Upper lobe of left lung (tissue), 6 donors: ENCODE measurements around the gene RPLP1. TPM values are rescaled to one million over a fixed set of nuclear protein-coding genes. Genes with fewer than 3 reads are reported as not detected.
A peak's percentile ranks its signal among the peaks of the same experiment; 100 is the strongest.
"Not testable (repeated sequence)": the region's sequence is repeated elsewhere in the genome, so short reads cannot be mapped to it uniquely, and the experiment has no call there.

Experiments used
- ATAC-seq, 2 donors: fragments of 200-7000 bp; cut with Tn5 transposase; one replicate each; pipeline ENCODE4 v1.9.1; 2022; ENCODE audit warnings: mild to moderate bottlenecking in 2 of 2, moderate library complexity in 2 of 2; ENCODE audit not compliant: low FRiP score in 2 of 2
- DNase-seq, 2 donors: peaks; one replicate each; pipeline ENCODE4 v3.0.0-alpha.2; 2019 to 2020
- H3K27ac ChIP-seq, 4 donors: fragments of 200-600 bp; sonication (generic); one replicate each; pipeline ENCODE4 v1.5.1; 2016 to 2019
- H3K27me3 ChIP-seq, 4 donors: fragments of 200-600 bp; sonication (generic); one replicate each; pipeline ENCODE4 v1.5.1; 2017 to 2019
- H3K36me3 ChIP-seq, 4 donors: fragments of 200-600 bp; sonication (generic); one replicate each; pipeline ENCODE4 v1.5.1; 2016 to 2019
- H3K4me1 ChIP-seq, 4 donors: fragments of 200-600 bp; sonication (generic); one replicate each; pipeline ENCODE4 v1.5.1; 2018 to 2019
- H3K4me3 ChIP-seq, 4 donors: fragments of 200-600 bp; sonication (generic); one replicate each; pipeline ENCODE4 v1.5.1; 2017 to 2019; ENCODE audit warnings: mild to moderate bottlenecking in 2 of 4, moderate library complexity in 1 of 4
- H3K9me3 ChIP-seq, 4 donors: fragments of 200-600 bp; sonication (generic); one replicate each; pipeline ENCODE4 v1.5.1; 2018 to 2019
- CTCF ChIP-seq, 6 experiments: fragments of 450-650 bp in 4 of 6; fragments of 200-600 bp in 2 of 6; sonication (generic) in 2 of 6; IDR thresholded peaks; one replicate each; pipeline ENCODE4 v1.5.1; 2016 to 2019; ENCODE audit warnings: antibody characterized with exemption in 6 of 6
- EP300 ChIP-seq, 4 donors: sonication (generic); formaldehyde crosslinking; IDR thresholded peaks; one replicate each; pipeline ENCODE4 v1.5.1; 2017; ENCODE audit warnings: antibody characterized with exemption in 4 of 4, control low read depth in 2 of 4
- POLR2A ChIP-seq, 4 donors: fragments of 450-650 bp; IDR thresholded peaks; one replicate each; pipeline ENCODE4 v1.5.1; 2016 to 2017; ENCODE audit warnings: antibody characterized with exemption in 4 of 4, mild to moderate bottlenecking in 2 of 4
- POLR2AphosphoS5 ChIP-seq, 2 donors: sonication (generic); formaldehyde crosslinking; IDR thresholded peaks; one replicate each; pipeline ENCODE4 v1.5.1; 2017; ENCODE audit warnings: antibody characterized with exemption in 2 of 2
- WGBS, 2 donors: methylation state at CpG; one replicate each; pipeline ENCODE4 v1.1.5; 2017 to 2018; 5-methylcytosine and 5-hydroxymethylcytosine counted together
- total RNA-seq, 6 donors: library from RNA; depleted of rRNA in 4 of 6; stranded (reverse); fragments of >200 nt in 4 of 6; gene quantifications; one replicate each; pipeline versions ENCODE4 v1.1.0 to v1.2.1, GENCODE V29; 2016 to 2021
- donor health status: DM: no; HTN: no; CAD: no; lungs with moderate emphysema.
- donor health status: DM: no; HTN: yes; CAD: no; lungs with severe emphysema.

RPLP1 gene
- total RNA-seq, 6 donors from 2014 or later, result 339 to 1,933 (median 538) TPM

DNA sequence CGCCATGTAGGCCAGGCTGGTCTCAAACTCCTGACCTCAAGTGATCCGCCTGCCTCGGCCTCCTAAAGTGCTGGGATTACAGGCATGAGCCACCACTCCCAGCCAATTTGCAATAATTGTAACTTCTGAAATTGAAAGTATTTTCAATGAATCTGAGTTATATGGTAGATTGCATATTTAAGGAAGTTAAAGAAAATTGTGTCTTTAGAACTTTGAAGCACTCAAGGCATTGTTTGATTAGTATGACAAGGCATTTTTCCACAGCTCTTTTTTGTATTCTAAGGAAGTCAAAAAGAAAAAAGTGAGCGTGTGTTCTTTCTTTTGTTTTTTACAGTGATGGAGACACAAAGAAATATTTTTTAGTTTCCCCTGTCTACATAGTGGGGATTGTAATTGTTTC lies 15.7 kb upstream of the RPLP1 start:
- no peaks in the 10 kb centered on the region for H3K27me3 ChIP-seq
- ATAC-seq, result no peak
- peak overlapping the region in 1 of 4 donors; percentile 16 for H3K27ac ChIP-seq
- DNase-seq, result no peak
- TF ChIP-seq POLR2A (IDR thresholded peaks at IDR 0.05), result no peak
- TF ChIP-seq POLR2AphosphoS5 (IDR thresholded peaks at IDR 0.05), result no peak
- no peak for TF ChIP-seq CTCF (IDR thresholded peaks at IDR 0.05)
- TF ChIP-seq EP300 (IDR thresholded peaks at IDR 0.05), result no peak
- H3K4me3 ChIP-seq, result no peak overlapping the region
- H3K9me3 ChIP-seq, result no peaks in the 10 kb centered on the region
- 78 to 88% methylated on average over 4 of the region's 4 CpGs for WGBS, 2 donors
- H3K36me3 ChIP-seq, result no peaks in the 10 kb centered on the region
- H3K4me1 ChIP-seq, result no peaks in the 10 kb centered on the region

DNA sequence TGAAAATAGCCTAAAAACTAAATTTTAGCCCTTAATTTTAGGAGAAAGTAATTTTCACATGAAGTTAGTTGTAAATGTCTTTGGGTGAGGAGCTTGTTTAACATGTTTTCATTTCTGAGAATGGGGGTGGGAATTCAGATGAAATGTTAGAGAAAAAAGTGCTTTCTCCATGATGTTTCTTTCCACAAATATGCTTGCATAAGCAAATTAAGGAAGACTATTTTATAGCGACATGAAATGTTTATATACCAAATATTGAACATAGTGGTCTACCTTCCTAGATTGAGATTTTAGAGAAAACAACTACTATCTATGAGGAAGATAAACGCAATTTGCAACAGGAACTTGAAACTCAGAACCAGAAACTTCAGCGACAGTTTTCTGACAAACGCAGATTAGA lies 13.0 kb upstream of the RPLP1 start:
- 78 to 84% methylated on average over 4 of the region's 4 CpGs for WGBS, 2 donors
- no peaks in the 10 kb centered on the region for H3K4me1 ChIP-seq
- no peak overlapping the region for H3K4me3 ChIP-seq
- DNase-seq, result no peak
- no peak overlapping the region for H3K27ac ChIP-seq
- TF ChIP-seq CTCF (IDR thresholded peaks at IDR 0.05), result no peak
- TF ChIP-seq POLR2A (IDR thresholded peaks at IDR 0.05), result no peak
- TF ChIP-seq POLR2AphosphoS5 (IDR thresholded peaks at IDR 0.05), result no peak
- no peak for TF ChIP-seq EP300 (IDR thresholded peaks at IDR 0.05)
- no peaks in the 10 kb centered on the region for H3K27me3 ChIP-seq
- no peaks in the 10 kb centered on the region for H3K36me3 ChIP-seq
- no peaks in the 10 kb centered on the region for H3K9me3 ChIP-seq
- ATAC-seq, result no peak

DNA sequence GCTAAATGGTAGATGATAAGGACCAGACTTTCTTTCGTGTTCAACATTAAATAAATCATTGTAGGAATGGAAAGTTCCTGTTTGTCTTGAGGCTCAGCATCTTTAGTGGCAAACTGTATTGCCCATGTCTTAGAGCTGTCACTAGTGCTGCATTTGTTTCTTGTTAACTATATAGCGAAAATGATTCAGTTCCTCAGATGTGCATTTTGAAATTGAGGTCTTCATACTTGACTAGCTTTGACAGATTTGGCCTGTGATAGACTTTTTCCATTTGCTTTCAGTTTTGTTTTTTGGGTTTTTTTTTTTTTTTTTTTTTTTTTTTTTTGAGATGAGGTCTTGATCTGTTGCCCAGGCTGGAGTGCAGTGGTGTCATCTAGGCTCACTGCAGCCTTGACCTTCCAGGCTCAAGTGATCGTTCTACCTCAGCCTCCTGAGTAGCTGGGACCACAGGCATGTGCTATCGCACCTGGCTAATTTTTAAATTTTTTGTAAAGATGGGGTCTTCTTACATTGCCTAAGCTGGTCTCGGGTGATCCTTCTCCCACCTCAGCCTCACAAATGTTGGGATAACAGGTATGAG lies 9.5 kb upstream of the RPLP1 start:
- DNase-seq (no peak), ATAC-seq (no peak)
- 88 to 91% methylated on average over 5 of the region's 5 CpGs for WGBS, 2 donors
- no peaks in the 10 kb centered on the region for H3K27me3 ChIP-seq
- H3K9me3 ChIP-seq, result no peaks in the 10 kb centered on the region
- TF ChIP-seq POLR2A (IDR thresholded peaks at IDR 0.05), result no peak
- TF ChIP-seq CTCF (IDR thresholded peaks at IDR 0.05), result no peak
- H3K4me1 ChIP-seq, result no peaks in the 10 kb centered on the region
- no peaks in the 10 kb centered on the region for H3K36me3 ChIP-seq
- H3K4me3 ChIP-seq, result no peak overlapping the region
- H3K27ac ChIP-seq, result no peak overlapping the region

GRCh38 chr15:69444686-69445085 lies 7.9 kb upstream of the RPLP1 start:
- Histone ChIP-seq H3K4me3 (no peak overlapping the region), H3K36me3 (no peaks in the 10 kb centered on the region), H3K27me3 (no peaks in the 10 kb centered on the region), H3K4me1 (no peaks in the 10 kb centered on the region), H3K27ac (no peak overlapping the region), H3K9me3 (no peaks in the 10 kb centered on the region)
- whole genome bisulfite sequencing, 2 donors, result 90 to 95% methylated on average over 7 of the region's 7 CpGs
- DNase-seq, result no peak
- TF ChIP-seq CTCF (IDR thresholded peaks at IDR 0.05) (no peak), POLR2AphosphoS5 (IDR thresholded peaks at IDR 0.05) (no peak), EP300 (IDR thresholded peaks at IDR 0.05) (no peak), POLR2A (IDR thresholded peaks at IDR 0.05) (no peak)
- no peak for ATAC-seq

DNA sequence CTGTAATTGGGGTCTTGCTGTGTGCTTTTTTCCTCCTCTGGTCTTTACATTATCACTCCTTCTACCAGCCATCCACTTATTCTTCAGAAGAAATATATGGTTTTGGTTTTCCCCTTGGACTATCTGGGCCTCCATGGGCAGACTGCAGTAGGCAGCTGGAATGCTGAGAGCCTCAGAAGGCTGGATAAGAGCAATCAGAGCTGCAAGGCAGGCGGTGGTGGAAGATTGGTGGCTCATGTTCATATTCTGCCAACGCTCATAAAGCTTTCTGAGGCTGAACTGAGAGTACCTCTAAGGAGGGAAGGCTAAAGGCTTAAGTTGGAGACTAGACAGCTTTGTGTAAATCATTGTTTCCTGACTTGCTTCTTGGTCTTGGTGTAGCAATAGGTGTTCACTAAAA lies 5.7 kb upstream of the RPLP1 start:
- Histone ChIP-seq H3K9me3 (no peaks in the 10 kb centered on the region), H3K27me3 (no peaks in the 10 kb centered on the region), H3K36me3 (no peaks in the 10 kb centered on the region), H3K27ac (no peak overlapping the region), H3K4me1 (peaks cover 0 to 4% (median 2%) of the 10 kb centered on the region in 4 donors), H3K4me3 (no peak overlapping the region)
- 85 to 90% methylated on average over 2 of the region's 2 CpGs for WGBS, 2 donors
- DNase-seq, result no peak
- no peak for ATAC-seq
- TF ChIP-seq EP300 (IDR thresholded peaks at IDR 0.05) (no peak), POLR2AphosphoS5 (IDR thresholded peaks at IDR 0.05) (no peak), POLR2A (IDR thresholded peaks at IDR 0.05) (no peak), CTCF (IDR thresholded peaks at IDR 0.05) (no peak)

- not testable (repeated sequence) for ATAC-seq, H3K27me3 ChIP-seq
- 95 to 96% methylated on average over 4 of the region's 4 CpGs for WGBS, 2 donors
Observed at GRCh38 chr15:69450221-69450620, 2.4 kb upstream of the RPLP1 start.

More at GRCh38 chr15:69450221-69450620, 2.4 kb upstream of the RPLP1 start:
- not testable (repeated sequence) for H3K4me3 ChIP-seq, H3K9me3 ChIP-seq, H3K27ac ChIP-seq, DNase-seq
- peaks cover 17 to 28% (median 23%) of the 10 kb centered on the region in 4 donors for H3K4me1 ChIP-seq
- H3K36me3 ChIP-seq, result peaks cover 0 to 12% (median 2%) of the 10 kb centered on the region in 4 donors
